Umbilical cord (tissue), 2 donors: ENCODE results near the gene SYN1. TPM values are rescaled to one million over a fixed set of nuclear protein-coding genes. Genes with fewer than 3 reads are reported as not detected.

Source experiments
- DNase-seq: peaks from one replicate; pipeline ENCODE4 v3.0.0-alpha.2; 2015; ENCODE audit warnings: low spot score
- total RNA-seq: library from RNA; depleted of rRNA; stranded (reverse); fragments of >200 nt; gene quantifications from one replicate; pipeline ENCODE4 v1.2.3, GENCODE V29; 2014; ENCODE audit warnings: low replicate concordance; ENCODE audit not compliant: insufficient read depth

The SYN1 gene
- total RNA-seq, 1 donor from 2014 or later, result not detected

DNA sequence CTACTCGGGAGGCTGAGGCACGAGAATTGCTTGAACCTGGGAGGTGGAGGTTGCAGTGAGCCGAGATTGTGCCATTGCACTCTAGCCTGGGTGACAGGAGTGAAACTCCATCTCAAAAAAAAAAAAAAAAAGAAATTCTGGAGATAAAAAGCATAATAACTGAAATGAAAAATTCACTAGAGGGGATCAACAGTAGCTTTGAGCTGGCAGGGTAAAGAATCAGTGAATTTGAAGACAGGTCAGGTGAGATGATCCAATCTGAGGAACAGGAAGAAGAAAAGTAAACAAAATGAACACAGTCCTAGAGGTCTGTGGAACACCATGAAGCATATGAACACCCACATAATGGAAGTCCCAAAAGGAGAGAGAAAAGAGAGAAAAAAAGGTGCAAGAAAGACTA, 22.4 kb downstream of the SYN1 start:
- DNase-seq, result no peak

DNA sequence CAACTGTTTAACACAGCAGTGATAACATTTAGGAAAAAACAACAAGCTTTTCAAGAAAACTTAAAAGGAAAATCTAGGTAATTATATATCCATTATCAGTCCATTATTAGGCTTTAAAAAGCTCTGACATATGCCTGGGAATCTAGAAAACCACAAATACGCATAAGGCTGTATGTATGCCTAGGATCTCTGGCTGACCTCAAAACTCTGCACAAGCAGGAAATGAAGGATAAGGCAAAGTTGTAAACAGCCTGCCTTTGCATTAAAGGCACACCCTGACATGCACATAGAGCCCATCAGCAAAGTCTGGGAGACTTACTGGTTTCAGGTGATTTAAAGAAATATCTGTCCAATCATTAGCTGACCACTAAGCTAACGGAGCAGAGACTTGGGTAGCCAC, 23.4 kb downstream of the SYN1 start:
- DNase-seq, result peak; percentile 49

DNA sequence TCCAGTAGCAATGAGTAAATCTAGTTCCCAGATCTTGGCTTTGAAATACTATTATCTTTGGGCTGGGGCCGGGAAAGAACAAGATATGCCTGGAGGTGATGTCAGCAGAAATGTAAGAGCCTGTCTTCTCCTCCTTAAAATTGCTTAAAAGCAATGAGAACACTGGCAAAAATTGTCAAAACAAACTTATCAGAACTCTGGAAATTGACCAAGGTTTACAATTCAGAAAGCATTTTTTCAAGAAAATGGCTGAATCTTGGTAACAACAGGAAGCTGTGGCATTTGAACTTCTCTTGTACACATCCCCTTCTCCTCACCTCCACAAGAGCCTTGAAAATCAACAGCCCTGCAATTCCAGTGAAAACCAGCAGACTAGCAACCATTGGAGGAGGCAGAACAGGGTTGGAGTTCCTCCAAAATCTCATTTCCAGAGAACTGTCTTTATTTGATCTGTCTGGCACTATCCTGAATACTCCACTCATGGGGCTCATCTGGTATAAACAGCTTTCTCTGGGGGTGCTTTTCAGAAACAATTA, 23.9 kb downstream of the SYN1 start:
- DNase-seq, result peak; percentile 69

DNA sequence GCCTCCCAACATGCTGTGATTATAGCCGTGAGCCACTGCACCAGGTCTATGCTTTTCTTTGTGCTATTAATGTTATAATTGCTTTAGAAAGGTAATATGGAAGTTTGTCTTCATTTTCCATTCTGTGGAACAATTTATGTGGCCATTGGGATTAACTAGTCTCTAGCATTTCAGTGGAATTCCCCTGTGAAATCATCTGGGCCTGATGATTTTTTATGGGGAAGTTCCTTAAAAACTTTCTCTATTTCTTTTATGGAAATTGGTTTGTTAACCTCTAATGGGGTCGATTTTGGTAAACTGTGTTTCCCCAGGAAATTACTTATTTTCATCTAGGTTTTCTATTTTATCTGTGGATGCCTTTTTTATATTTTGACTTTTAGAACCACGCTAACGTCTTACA, 26.1 kb downstream of the SYN1 start:
- DNase-seq, result no peak

DNA sequence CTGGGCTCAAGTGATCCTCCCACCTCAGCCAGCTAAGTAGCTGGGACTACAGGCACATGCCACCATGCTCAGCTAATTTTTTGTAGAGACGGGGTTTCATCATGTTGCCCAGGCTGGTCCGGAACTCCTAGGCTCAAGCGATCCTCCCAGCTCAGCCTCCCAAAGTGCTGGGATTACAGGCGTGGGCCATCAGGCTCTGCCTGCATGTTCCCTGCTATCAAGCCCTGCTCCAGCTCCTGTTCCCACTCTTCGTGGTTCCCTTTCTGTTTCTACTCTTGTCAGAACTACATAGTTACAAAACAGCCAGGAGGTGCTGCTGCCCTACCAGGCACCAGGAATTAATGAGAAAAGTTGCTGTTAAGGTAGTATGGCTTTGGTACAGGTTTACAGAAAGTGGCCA, 28.7 kb downstream of the SYN1 start:
- no peak for DNase-seq

DNA sequence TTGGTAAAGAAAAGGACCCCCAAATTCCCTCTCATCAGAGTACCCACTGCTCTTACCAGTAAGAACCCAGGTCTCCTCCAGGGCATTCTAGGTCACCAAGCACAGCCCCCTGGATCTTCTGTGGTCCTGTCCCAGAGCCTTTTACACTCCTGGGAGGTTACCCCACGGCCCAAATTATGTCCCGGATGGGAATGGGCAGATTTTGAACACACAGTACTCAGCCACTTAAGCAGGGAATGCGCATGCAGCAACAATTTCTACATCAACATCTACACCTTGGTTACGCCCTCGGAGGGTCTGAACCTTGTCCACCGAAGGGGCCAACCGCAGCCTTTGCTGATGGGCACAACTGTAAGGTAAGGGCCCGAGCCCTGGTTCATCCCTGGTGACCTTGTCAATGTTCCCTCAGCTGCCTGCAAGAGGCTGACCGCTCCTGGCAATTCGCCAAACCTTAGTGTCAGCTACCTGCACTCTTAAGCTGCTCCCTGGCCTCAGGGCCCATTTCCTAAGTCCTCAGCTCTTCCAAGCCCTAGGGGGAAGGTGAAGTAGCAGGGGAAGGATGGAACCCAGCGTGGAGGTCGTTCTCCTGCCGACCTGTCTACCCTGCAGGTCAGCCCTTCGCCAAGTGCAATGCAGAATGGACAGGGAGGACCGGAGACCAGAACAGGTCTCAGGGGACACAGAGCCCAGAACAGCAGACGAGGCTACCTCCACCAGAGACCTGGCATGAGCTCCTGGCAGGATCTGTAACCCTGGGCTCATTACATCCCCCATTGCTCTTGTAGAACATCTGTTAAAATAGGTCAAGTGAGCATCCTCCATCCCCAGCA, 31.5 kb downstream of the SYN1 start:
- DNase-seq, result no peak

DNA sequence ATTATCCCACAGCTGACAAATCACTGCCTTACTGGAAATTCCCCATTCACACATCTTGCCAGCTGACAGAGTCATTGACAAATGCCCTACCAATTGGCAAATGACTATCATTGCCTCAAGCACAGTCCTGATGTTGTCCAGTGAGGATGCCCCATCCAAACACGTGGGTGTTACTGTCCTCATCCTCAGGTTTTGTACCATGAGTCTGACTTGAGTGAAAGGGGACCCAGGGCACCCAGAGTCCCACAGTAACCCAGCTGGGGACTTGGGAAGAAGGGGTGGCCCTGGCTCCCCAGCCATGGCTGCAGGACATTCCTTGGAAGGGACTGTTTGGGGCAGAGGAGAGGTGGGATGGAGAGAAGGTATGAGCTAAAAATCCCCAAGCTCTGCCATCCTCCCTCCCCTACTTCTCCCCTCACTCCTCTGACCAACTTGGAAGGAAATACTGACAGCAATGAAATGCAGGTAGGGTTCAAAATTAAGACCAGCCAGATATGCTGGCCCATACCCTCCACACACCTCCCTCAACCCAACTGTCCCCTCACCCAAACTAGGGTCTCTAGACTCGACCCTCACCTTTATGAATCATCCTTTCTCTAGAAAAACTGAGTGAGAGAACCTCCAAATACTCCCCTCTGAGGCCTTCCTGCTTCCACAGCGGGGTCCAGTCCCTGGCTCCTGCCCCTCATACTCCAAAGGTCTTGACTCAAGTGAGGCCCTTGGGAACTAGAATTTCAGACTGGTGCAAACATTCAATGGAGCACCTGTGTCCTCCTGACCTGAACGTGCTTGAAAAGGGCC, 32.4 kb downstream of the SYN1 start:
- no peak for DNase-seq

DNA sequence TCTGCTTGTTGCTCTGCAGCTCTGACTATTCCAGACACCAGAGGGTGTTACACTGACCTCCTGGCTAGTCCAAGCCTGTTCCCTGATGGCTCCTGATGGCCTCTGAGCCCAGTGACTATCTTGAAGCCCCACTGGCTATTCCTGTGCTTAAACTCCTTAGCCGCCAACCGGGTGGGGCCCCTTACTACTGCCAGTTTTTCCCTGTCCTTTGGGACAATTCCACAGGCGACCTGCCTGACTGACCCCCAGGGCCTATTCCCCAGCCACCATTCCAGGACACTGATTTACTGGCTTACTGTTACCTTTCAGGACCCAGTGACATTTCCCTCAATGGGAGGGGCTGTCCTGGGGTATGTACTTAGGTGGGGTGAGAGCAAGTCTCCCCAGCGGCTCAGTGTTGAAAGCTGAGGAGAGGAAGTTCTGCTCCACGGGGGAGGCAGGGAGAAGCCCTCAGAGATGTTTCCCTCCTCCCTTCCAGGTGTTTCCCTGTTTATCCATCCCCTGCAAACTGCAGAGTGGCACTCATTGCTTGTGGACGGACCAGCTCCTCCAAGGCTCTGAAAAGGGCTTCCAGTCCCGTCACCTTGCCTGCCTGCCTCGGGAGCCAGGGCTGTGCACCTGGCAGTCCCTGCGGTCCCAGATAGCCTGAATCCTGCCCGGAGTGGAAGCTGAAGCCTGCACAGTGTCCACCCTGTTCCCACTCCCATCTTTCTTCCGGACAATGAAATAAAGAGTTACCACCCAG, 33.4 kb downstream of the SYN1 start:
- no peak for DNase-seq

DNA sequence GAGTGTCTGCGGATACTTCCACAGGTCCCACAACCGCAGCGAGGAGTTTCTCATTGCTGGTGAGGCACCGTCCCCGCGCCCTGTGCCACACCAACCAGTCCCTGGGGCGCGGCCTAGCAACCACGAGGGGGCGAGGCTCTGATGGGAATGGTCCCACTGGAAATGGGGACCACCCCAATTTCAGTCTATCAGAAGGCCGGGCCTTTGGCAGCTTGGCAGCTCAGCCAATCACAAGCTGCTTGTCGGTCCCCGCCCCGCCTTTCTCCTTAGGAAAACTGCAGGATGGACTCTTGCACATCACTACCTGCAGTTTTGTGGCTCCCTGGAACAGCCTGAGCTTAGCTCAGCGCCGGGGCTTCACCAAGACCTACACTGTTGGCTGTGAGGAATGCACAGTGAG, 34.4 kb downstream of the SYN1 start:
- no peak for DNase-seq

DNA sequence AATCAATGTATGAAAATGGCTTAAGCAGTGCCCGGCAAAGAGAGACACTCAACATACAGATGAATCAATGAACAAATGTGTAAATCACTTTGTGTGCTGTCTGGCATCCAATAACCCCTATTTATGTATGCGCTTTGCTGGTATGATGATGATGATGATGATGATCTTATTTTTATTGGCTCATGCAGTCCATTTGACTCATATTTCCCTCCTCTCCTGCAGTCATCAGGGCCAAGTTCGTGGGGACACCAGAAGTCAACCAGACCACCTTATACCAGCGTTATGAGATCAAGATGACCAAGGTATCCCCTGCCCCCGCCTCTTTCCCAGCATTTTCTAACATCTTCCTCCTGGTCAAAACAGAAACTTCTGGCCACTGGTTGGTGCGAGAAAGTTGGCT, 34.9 kb downstream of the SYN1 start:
- DNase-seq, result no peak

DNA sequence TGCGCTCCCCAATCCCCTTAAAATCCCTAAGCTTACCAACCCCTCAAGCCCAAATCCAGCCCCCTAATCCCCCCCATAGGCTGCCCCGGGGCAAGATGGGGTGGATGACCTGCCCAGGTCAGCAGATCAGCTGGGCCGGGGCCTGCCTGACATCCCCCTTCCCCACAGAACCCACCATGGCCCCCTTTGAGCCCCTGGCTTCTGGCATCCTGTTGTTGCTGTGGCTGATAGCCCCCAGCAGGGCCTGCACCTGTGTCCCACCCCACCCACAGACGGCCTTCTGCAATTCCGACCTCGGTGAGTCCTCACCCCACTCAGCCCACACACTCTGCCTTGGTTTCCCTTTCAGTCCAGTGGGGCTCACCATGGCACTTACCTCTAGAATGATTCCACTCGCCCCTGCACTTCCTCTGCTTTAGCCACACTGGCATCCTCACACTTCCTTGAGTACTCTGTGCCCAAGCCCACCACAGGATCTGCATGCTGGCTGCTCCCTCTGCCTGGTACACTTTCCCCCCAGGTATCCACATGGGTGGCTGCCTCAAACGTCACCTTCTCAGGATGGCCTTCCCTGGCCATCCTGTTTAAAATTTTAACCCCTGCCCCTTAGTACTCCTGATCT, 36.3 kb downstream of the SYN1 start:
- no peak for DNase-seq

DNA sequence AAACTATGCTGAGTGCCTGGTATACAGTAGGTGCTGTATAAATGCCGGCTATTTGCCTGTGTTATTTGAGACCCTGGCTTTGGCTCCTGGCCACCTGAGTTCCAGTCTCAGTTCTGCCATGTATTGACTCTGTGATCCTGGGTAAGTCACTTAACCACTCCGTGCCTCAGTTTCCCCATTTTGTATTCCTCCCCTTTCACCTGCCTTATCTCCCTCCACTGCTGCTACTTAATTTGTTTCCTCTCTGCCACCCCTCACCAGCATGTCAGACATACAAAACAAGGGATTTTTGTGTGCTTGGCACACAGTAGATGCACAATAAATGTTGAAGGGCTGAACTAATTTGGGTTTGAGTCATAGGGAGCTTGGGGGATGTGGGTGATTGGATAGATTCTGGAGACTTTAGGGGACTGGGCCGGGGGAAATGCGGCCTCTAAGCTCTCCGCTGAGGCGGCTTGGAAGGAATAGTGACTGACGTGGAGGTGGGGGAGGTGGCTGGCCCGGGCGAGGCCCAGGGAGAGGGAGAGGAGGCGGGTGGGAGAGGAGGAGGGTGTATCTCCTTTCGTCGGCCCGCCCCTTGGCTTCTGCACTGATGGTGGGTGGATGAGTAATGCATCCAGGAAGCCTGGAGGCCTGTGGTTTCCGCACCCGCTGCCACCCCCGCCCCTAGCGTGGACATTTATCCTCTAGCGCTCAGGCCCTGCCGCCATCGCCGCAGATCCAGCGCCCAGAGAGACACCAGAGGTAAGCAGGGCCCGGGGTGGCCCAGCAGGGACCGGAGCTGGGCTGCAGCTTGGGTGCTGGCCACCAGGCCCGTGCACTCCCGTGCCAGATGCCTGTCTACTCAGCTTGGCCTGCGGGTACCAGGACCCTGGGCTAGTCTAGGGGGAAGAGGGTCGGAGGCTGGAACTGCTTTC, 37.7 kb downstream of the SYN1 start, which contains the start of gene TIMP1:
TSS of gene TIMP1 (plus strand) at position 706 of the 917 bp plus-strand sequence. CDS start 980 bp downstream, outside the sequence.
- DNase-seq, result peak; percentile 95

DNA sequence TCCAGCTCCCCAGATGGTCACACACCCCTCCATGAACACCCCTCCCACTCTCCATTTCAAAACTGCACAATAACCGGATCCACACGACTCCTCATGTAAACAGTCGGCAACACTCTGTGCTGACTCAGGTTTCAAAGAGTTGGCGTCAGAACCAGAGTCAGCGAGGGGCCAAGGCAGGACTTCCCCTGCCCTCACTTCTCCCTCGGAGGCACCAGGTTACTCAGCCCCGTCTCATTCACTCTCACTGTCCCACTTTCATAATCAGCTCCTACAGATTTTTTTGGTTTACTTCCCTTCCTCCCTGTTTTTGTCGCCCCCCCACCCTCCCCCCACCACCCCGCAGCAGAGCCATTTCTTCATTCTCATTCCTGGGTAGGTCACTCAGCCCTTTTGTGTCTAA, 40.1 kb downstream of the SYN1 start:
- no peak for DNase-seq

DNA sequence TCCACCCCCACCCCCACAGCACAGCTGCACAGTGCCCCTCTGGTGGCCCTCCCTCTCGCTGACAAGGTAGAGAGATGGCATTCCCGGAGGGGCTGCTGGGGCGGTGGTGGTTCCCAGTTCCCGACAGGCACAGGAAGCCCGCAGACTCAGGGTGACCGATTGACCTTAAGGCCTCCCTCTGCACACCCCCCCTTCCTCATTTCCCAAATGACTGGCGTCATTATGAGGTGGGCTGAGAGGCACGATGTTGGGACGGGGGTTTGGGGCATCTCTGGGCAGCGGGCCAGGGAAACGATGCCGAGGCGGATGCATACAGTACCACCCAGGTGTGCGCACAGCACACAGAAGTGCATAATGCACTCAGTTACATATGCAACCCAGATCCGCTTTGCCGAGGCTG, 41.0 kb downstream of the SYN1 start:
- no peak for DNase-seq

DNA sequence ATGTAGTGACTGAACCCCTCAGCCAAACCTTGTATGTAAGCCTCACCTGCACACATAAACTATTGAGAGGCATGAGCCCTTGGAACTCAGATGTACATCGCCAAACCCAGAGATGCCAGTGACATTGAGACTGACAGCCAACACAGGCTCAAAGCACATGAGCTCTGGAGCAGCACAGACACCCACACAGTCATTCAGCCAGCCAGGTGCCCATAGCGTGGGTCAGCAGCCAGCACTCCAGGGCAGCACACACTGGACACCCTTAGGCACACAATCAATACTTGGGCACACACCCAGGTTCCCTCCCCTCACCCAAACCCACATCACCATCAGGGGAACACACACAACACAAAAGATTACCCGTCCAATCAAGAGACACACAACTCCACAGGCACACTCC, 41.8 kb downstream of the SYN1 start:
- no peak for DNase-seq

DNA sequence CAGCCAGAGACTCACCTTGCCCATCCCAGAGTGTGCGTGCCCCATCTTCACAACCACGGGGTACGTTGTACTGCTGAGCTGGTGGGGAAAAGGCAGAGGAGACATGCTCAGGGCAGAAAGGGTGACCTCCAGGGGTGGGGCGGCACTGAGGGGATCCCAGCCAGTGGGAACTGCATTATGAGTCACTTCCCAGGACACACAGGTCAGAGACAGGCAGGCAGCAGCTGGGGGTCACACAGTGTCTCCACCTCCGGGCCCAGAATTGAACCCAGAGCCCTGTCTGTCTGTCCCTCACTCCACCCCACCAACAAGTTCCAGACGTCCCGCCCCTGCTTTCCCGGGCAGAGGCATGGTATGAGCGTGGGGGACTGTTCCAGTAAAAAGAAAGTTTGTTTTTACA, 42.2 kb downstream of the SYN1 start:
- DNase-seq, result no peak

DNA sequence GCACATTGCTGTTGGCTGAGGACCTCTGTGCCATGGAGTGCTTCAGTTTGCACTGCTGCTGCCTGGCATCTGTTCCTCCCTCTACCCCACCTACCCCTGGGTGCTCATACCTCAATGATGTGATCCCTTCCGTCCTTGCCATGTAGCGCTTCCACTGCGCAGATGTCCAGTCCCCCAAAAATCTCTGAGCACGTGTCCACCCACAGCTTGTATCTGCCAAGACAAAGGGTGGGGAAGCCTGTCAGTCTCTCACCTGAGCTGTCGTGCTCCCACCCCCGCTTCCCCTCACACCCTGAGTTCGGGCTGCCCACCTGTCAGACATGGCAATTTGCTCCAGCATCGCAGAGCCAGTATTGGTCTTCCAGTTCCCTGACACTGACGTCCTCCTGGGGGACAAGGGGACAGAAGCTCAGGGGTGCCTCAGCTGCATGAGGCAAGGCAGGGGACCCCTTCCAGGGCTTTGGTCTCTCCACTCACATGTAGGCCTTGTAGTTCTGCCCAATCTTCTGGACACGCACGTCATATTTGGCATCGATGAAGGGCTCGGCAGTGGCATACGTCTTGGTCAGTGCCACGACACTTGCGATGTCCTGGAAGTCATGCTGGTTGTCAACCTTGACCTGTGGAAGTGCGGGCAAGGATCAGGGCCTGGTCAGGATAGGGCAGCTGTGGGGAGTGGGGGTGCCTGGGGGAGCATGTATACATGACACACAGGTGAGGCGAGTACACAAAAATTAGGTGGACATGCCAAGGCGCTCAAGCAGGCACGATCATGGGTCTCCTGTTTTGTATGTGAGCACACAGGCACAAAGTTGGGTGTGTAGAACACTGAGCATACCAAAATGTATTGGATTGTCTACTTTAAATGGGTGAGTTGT, 43.4 kb downstream of the SYN1 start:
- DNase-seq, result no peak

DNA sequence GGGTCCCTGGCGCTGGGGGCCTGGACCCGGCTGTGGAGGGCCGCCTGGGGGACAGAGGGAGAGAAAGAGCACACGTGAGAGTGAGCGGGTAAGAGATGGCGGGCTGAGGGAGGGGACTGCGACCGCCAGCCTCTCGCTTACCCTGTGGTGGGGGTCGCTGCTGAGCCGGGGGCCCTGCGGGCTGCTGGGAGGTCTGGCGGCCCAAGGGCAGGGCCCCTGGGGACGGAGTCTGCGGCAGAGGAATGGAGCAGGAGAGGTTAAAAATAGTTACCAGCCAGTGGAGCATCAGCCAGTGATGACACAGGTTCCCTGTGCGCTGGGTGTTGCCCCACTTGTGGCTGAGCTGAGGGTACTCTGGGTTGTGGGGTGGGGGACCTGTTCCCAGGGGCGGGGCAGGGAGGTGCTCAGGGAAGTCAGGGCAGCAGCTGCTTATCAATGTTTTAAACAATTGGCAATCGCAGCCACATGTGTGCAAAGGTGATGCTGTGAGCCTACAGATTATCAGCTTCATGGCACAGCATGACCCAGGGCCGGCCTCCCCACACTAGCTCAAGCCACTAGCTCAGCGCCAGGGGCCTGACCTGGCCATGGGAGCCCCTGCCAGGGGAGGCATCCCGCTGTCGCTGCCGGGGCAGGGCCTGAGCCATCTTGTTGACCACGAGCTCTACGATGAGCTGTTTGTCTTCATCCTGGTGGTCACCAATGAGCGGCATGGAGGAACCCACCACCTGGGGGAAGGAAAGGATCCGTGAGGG, 44.9 kb downstream of the SYN1 start:
- DNase-seq, result peak; percentile 34
